GM12878 (cell line): ENCODE results near the gene PMF1. TPM values are rescaled to one million over a fixed set of nuclear protein-coding genes. Genes with fewer than 3 reads are reported as not detected.

Experiments used
- IKZF1 ChIP-seq: fragments of 450-650 bp; conservative IDR thresholded peaks from 2 replicates; pipeline ENCODE4 v1.6.1; 2017; ENCODE audit warnings: antibody characterized with exemption, mild to moderate bottlenecking
- KAT2A ChIP-seq: conservative IDR thresholded peaks from 2 replicates; pipeline ENCODE4 v1.6.1; 2011; ENCODE audit warnings: low read depth, low read length; ENCODE audit not compliant: control insufficient read depth
- NBN ChIP-seq: fragments of 450-650 bp; IDR thresholded peaks from 2 replicates; pipeline ENCODE4 v1.6.1; 2016
- NR2C1 ChIP-seq: fragments of 450-650 bp; IDR thresholded peaks from 2 replicates; pipeline ENCODE4 v1.6.1; 2017; ENCODE audit warnings: antibody characterized with exemption, mild to moderate bottlenecking, moderate library complexity
- RELA ChIP-seq: fragments of 450-650 bp; IDR thresholded peaks from 2 replicates; pipeline ENCODE4 v1.8.0; 2014; ENCODE audit warnings: borderline replicate concordance; ENCODE audit not compliant: partially characterized antibody
- SMAD5 ChIP-seq: IDR thresholded peaks from 2 replicates; pipeline ENCODE4 v1.6.1; 2016; ENCODE audit warnings: antibody characterized with exemption, low read depth
- TAF1 ChIP-seq: IDR thresholded peaks from 2 replicates; pipeline ENCODE4 v1.6.1; 2011; ENCODE audit warnings: mild to moderate bottlenecking, low read depth, low read length, borderline replicate concordance
- ZBTB11 ChIP-seq: fragments of 450-650 bp; formaldehyde crosslinking; IDR thresholded peaks from 2 replicates; pipeline ENCODE4 v1.5.0; 2022; ENCODE audit warnings: mild to moderate bottlenecking, missing genetic modification characterization
- polyA plus RNA-seq, 11 experiments: library from polyadenylated mRNA; depleted of rRNA in 4 of 11; unstranded in 6 of 11; stranded (reverse) in 5 of 11; fragments of >200 nt; fragmentation: Nextera tagmentation in 4 of 11; fragmentation: Illumina TruSeq in 1 of 11; extraction: Ambion mirVana in 4 of 11; extraction: Trizol in 1 of 11; gene quantifications; 1 replicate in 1 of 11; 2 replicates in 10 of 11; pipeline versions ENCODE4 v1.2.1 to v1.2.3, GENCODE V29; 2011 to 2016; ENCODE audit warnings: inconsistent platforms in 2 of 11, missing spikeins in 2 of 11, low read depth in 1 of 11
- total RNA-seq, 4 experiments: library from RNA; depleted of rRNA in 3 of 4; stranded (reverse); fragments of >200 nt in 3 of 4; fragmentation: Illumina TruSeq in 1 of 4; extraction: Trizol in 1 of 4; gene quantifications; 2 replicates each; pipeline versions ENCODE4 v1.2.1 to v1.2.3, GENCODE V29; 2013 to 2021

Gene PMF1
- total and polyA plus RNA-seq, 10 of the 15 experiments (the other 5 are each of a cell fraction or from before 2014, with no cell fraction given) = 6.7 to 105 (median 67.3) TPM

DNA sequence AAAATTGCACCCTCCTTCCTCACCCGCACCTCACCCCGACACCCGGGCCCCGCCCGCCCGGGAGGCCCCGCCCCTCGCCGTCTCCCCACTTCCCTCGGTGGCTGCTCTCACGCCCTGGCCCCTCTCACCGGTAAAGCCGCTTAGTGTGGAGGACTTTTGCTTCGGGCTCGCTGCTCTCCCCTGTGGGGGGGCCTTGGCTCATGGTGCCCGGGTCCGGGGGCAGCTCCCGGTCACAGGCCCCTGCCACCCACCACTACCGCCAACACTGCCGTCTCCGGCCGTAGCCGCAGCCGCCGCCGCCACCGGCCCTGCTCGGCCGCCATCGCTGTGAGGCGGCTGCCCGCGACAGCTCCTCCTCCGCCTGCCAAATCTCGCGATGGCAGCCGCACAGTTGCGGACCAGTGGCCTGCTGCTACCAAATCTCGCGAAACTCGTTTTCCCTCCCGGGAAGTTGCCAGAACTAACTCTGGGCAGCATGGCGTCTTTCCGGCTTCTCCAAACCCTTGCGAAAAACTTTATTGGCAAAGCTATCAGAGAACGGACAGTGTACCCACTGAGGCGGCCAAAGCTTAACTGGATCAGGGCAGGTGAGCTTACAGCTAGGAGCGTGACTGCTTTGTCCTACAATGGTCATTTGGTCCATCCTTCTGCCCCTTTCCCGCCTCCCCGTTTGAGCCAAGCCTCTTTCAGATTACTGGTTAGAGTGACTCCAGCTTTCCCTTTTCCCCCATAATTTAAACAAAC is 69.8 kb downstream of the PMF1 start, which contains the start of gene SMG5 (continued):
- TF ChIP-seq ZBTB11 (CRISPR knock-in tag) (no peak), RELA (peak; percentile 47), KAT2A (no peak), NBN (peak; percentile 39; the same call in 1 of the 2 replicates), NR2C1 (peak; percentile 82), IKZF1 (peak; percentile 95), TAF1 (peak; percentile 93), SMAD5 (peak; percentile 90; the same call in 1 of the 2 replicates)
- TF ChIP-seq, all 136 proteins: peak for 79
